Transverse colon (tissue), 4 donors: ENCODE data around the gene GDNF.

Experiments used
- CTCF ChIP-seq, 5 experiments: fragments of 200-600 bp in 3 of 5; fragments of 450-650 bp in 2 of 5; sonication (generic) in 3 of 5; IDR thresholded peaks; 1 replicate in 2 of 5; 2 replicates in 3 of 5; pipeline ENCODE4 v1.5.1; 2016 to 2017; ENCODE audit warnings: antibody characterized with exemption in 5 of 5, inconsistent platforms in 3 of 5, mild to moderate bottlenecking in 2 of 5, moderate library complexity in 1 of 5
- POLR2A ChIP-seq: fragments of 450-650 bp; IDR thresholded peaks from one replicate; pipeline ENCODE4 v1.6.1; 2016; ENCODE audit warnings: antibody characterized with exemption, mild to moderate bottlenecking, moderate library complexity
- POLR2AphosphoS5 ChIP-seq, 3 donors: sonication (generic); formaldehyde crosslinking; IDR thresholded peaks; one replicate each; pipeline ENCODE4 v1.6.1; 2016; ENCODE audit warnings: antibody characterized with exemption in 3 of 3

GRCh38 chr5:37773809-37774208 lies 66.0 kb downstream of the GDNF start:
- no peak for TF ChIP-seq POLR2AphosphoS5 (IDR thresholded peaks at IDR 0.05)
- no peak for TF ChIP-seq CTCF (IDR thresholded peaks at IDR 0.05)
- TF ChIP-seq POLR2A, result no peak
